SH-SY5Y (cell line): ENCODE data around the gene JADE3.

Experiments used
- GATA2 ChIP-seq: IDR thresholded peaks from 2 replicates; pipeline ENCODE4 v1.6.1; 2011; ENCODE audit warnings: mild to moderate bottlenecking, low read depth, low read length
- GATA3 ChIP-seq: IDR thresholded peaks from 2 replicates; pipeline ENCODE4 v1.6.1; 2011; ENCODE audit warnings: low read depth, mild to moderate bottlenecking, low read length, moderate library complexity

GRCh38 chrX:46954716-46955115 is 42.5 kb downstream of the JADE3 start:
- TF ChIP-seq GATA3 (no peak), GATA2 (no peak)
